ENCODE results near the gene HOXC13.

HOXC13 gene

DNA sequence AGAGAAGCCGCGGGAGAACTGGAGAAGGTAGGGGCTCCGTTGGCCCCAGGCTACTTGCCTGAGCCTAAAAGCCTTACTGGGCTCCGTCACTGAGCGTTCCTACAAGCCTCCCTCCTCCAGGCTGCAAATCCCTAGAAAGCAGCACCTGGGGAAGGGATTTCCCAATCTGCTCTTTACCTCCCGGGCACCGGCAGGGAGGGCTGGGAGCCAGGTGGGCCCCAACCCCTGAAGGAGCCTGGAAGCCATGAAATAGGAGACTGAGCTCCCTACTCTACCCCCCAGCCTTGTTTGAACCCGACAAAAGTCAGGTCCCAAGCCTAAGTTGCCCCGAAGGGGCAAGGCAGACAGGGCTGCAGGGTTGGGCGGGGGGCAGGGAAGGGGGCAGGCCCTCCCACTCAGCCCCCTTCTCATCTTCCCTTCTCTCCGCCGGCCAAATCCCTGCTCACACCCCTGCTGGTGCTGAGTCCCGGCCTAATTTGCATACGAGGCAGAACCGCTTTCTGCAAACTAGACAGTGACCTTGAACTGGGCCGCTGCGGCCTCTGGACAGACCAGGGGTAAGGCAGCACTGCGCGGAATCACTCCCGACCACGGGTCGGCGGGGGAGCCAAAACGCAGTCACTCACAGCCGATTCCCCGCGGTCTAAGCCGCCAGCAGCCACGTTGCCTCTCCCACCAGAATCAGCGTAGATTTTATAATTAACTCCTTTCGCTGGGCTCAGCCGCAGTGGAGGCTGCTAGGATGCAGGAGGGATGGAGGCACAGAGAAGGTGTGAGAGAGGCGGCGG lies 12.4 kb downstream of the HOXC13 start:
- no peaks in the 10 kb centered on the region for H3K9me3 ChIP-seq (ENCODE audit: control insufficient read depth, low read length)
- H3K36me3 ChIP-seq (ENCODE audit: control insufficient read depth, insufficient read depth, low read length) = no peaks in the 10 kb centered on the region
- peaks cover 10% of the 10 kb centered on the region for H3K4me1 ChIP-seq (ENCODE audit: control insufficient read depth, insufficient read depth, low read length, poor library complexity, severe bottlenecking)
- H3K4me3 ChIP-seq (ENCODE audit: extremely low read depth, insufficient read depth, low read length, poor library complexity, severe bottlenecking) = no peak overlapping the region
- H3K27ac ChIP-seq (ENCODE audit: low read depth, low read length, severe bottlenecking) = no peak overlapping the region
- 6 to 7% methylated on average over 19 to 23 of the region's 34 CpGs for WGBS, 2 experiments (ENCODE audit: insufficient coverage in 2 of 2)

DNA sequence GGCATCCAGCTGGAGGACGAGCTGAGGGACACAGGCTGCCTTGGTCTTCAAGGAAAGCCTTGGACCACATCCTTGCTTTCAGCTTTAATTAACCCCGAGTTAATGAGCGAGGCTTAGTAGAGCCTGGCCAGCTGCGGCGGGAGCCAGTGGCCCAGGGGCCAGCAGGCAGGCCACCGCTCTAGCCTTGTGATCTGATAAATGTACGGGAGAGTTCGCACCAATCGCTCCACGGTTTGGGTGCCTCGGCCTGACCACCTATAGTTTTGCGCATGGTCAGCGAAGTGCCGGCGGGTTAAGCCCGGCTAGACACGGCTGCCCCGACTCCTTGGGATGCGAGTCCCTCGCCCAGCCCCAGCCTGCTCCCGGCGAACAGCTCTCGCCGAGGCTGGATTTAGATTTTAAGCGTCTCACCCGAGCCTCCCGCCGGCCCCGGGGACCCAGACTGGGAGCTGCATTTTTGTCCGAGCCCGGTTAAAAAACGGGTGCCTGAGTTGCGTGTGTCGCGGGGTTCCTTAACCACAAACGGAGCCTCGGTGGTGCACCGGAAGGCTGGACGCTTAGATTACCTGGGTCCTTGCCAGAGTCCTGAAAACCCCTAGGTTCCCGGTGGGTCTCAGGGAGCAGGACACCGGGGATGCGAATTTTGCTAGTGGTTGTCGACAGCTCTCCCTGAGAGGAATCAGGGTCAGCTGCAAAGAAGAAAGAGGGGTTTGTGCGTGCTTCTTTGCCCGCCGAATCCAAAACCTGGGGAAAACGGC lies 13.1 kb downstream of the HOXC13 start:
- 9% methylated on average over 45 to 47 of the region's 47 CpGs for WGBS, 2 experiments (ENCODE audit: insufficient coverage in 2 of 2)
- no peaks in the 10 kb centered on the region for H3K9me3 ChIP-seq (ENCODE audit: control insufficient read depth, low read length)
- H3K4me1 ChIP-seq (ENCODE audit: control insufficient read depth, insufficient read depth, low read length, poor library complexity, severe bottlenecking) = peaks cover 10% of the 10 kb centered on the region

DNA sequence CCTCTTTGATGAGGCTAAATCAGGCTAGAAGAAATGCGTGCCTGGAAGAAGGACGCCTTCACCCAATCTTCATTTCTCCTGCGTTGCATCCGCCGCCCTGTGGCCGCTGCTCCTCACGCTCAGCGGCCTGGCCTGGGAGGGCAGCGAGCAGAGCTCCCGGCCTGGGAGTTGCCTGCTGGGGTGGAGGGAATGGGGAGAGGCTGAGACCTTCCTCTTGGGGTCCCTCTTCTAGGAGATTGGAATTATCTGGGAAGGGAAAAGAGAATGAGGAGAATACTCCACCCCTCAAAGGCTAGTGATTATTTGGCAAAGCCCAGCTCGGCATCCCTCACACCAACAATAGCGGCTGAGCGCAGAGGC lies 13.7 kb downstream of the HOXC13 start:
- Histone ChIP-seq H3K4me1 (ENCODE audit: control insufficient read depth, insufficient read depth, low read length, poor library complexity, severe bottlenecking) (peaks cover 10% of the 10 kb centered on the region), H3K36me3 (ENCODE audit: control insufficient read depth, insufficient read depth, low read length) (no peaks in the 10 kb centered on the region)
- 0 to 5% methylated on average over 6 of the region's 13 CpGs for WGBS, 2 experiments (ENCODE audit: insufficient coverage in 2 of 2)

More for the DNA sequence above, 13.1 kb downstream of the HOXC13 start:
- H3K4me3 ChIP-seq (ENCODE audit: extremely low read depth, insufficient read depth, low read length, poor library complexity, severe bottlenecking) = no peak overlapping the region
- H3K27ac ChIP-seq (ENCODE audit: low read depth, low read length, severe bottlenecking) = no peak overlapping the region
- H3K36me3 ChIP-seq (ENCODE audit: control insufficient read depth, insufficient read depth, low read length) = no peaks in the 10 kb centered on the region

DNA sequence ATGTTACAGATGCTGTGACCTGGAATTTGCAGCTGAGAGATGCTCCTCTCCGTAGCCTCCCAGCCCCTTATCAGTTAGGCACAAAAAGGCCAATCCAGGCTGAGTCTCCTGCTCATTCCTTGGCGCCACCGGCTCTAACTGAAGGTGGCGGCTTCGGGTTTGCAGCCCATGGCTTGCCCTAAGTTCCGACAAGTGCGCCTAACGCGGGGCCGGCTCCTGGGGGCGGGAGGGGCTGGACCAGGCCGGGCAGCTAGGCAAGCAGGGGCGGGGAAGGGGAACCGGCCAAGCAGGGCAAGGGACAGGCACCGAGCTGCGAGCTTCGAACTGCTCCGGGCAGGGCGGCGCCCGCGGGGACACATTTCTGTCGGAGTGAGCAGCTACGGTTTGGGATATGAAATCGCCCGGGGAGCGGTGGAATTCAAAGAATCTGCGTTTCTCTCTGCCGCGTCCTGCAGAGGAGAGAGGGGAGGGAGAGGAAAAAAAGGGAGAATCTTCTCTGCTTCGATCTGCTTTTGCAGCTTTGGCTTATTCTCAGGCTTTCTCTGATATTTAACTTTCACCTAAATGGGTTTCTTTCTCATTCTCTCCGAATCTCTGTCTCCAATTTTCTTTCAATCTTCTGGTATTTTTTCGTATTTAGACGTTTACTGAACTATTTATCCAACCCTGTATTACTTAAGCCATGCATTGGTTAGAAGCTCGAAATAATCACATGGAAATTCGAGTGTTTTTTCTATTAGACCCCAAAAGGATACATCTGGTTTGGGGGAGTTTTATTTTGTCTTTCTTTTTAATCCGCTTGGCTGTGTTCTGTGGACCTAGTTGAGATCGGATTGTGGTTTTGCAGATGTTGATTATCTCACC lies 14.5 kb downstream of the HOXC13 start:
- H3K9me3 ChIP-seq (ENCODE audit: control insufficient read depth, low read length) = no peaks in the 10 kb centered on the region
- H3K36me3 ChIP-seq (ENCODE audit: control insufficient read depth, insufficient read depth, low read length) = no peaks in the 10 kb centered on the region
- H3K4me3 ChIP-seq (ENCODE audit: extremely low read depth, insufficient read depth, low read length, poor library complexity, severe bottlenecking) = no peak overlapping the region
- H3K4me1 ChIP-seq (ENCODE audit: control insufficient read depth, insufficient read depth, low read length, poor library complexity, severe bottlenecking) = peaks cover 10% of the 10 kb centered on the region
- no peak overlapping the region for H3K27ac ChIP-seq (ENCODE audit: low read depth, low read length, severe bottlenecking)
- 1 to 3% methylated on average over 27 to 30 of the region's 38 CpGs for WGBS, 2 experiments (ENCODE audit: insufficient coverage in 2 of 2)

More for the DNA sequence above, 13.7 kb downstream of the HOXC13 start:
- no peaks in the 10 kb centered on the region for H3K9me3 ChIP-seq (ENCODE audit: control insufficient read depth, low read length)
- H3K27ac ChIP-seq (ENCODE audit: low read depth, low read length, severe bottlenecking) = no peak overlapping the region
- H3K4me3 ChIP-seq (ENCODE audit: extremely low read depth, insufficient read depth, low read length, poor library complexity, severe bottlenecking) = no peak overlapping the region

DNA sequence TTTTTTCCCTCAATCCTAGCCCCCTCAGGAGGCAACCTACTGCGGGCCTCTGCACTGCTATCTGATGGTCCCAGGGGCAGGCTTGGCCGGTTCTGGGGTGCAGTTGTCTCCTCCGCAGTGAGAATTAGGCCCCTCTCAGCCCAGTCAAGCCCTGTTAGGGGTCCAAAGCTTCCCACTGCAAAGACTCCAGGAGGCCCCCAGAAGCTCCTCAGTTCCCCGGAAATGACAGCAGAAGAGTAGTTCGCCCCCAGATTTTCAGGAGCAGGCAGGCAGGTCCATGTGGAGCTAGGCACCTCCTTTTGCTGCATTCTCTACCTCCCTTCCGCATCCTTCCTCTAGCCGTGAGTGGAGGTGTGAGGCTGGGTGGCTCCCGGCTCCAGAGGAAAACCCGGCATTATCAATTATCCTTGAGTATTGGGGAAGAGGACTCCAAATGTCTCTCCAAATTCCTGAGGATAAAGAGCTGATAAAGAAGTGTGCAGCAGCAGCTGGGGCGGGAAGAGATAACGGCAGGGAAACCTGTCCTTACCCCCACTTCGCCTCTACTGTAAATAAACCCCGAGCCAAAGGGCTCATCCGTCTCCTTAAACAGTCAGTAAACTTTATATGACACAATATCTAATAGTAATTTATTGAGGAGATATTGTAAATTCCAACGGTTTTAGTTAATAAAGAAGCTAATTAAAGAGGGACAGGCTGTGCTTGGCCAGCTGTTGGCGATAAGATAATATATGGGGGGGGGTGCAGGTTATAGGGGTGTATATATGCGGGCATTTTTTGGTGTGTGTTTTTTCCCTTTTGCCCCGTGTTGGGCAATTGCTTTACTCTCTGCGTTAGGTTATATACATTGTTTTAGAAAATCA lies 15.4 kb downstream of the HOXC13 start:
- Histone ChIP-seq H3K4me1 (ENCODE audit: control insufficient read depth, insufficient read depth, low read length, poor library complexity, severe bottlenecking) (peaks cover 10% of the 10 kb centered on the region), H3K9me3 (ENCODE audit: control insufficient read depth, low read length) (no peaks in the 10 kb centered on the region), H3K27ac (ENCODE audit: low read depth, low read length, severe bottlenecking) (no peak overlapping the region), H3K36me3 (ENCODE audit: control insufficient read depth, insufficient read depth, low read length) (no peaks in the 10 kb centered on the region), H3K4me3 (ENCODE audit: extremely low read depth, insufficient read depth, low read length, poor library complexity, severe bottlenecking) (no peak overlapping the region)
- 19 to 21% methylated on average over 7 to 8 of the region's 19 CpGs for WGBS, 2 experiments (ENCODE audit: insufficient coverage in 2 of 2)

DNA sequence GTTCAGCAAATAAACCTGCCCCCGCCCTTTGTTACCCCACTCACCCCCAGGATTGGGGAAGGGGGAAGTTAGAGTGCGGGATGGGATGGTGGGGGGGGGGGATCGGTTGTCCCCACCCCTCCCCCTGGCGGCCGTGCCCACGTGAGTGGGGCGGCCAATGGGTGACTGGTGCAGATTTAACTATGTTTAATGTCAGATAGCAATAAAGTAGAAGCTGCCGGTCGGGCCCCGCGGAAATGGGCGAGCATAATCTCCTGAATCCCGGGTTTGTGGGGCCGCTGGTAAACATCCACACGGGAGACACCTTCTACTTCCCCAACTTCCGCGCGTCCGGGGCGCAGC lies 16.0 kb downstream of the HOXC13 start, which contains the start of gene HOXC12:
HOXC12 (plus strand) TSS at position 210 of the 342 bp plus-strand sequence; CDS start at position 237, 27 bp downstream.
- Histone ChIP-seq H3K4me1 (ENCODE audit: control insufficient read depth, insufficient read depth, low read length, poor library complexity, severe bottlenecking) (peaks cover 10% of the 10 kb centered on the region), H3K4me3 (ENCODE audit: extremely low read depth, insufficient read depth, low read length, poor library complexity, severe bottlenecking) (no peak within 1 kb of the TSS), H3K27ac (ENCODE audit: low read depth, low read length, severe bottlenecking) (no peak within 1 kb of the TSS), H3K9me3 (ENCODE audit: control insufficient read depth, low read length) (no peaks in the 10 kb centered on the region), H3K36me3 (ENCODE audit: control insufficient read depth, insufficient read depth, low read length) (no peaks in the 10 kb centered on the region)
- 23 to 31% methylated on average over 13 of the region's 20 CpGs for WGBS, 2 experiments (ENCODE audit: insufficient coverage in 2 of 2)

DNA sequence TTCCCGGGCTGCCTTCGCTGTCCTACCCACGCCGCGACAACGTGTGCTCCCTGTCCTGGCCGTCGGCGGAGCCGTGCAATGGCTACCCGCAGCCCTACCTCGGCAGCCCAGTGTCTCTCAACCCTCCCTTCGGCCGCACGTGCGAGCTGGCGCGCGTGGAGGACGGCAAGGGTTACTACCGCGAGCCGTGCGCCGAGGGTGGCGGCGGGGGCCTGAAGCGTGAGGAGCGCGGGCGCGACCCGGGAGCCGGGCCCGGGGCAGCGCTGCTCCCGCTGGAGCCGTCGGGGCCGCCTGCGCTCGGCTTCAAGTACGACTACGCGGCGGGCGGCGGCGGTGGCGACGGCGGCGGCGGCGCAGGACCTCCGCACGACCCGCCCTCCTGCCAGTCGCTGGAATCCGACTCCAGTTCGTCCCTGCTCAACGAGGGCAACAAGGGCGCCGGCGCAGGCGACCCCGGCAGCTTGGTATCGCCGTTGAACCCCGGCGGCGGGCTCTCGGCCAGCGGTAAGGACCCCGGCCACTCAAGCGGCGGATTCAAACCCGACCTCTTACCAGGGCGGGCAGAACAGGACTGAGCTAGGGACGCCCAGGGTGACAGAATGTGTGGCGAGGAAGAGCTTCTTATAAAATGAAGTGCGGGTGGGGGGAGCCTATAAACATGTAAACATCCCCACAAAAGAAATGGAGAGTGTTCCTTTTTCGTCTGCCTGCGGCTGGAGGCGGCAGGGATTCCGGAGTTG lies 16.6 kb downstream of the HOXC13 start:
- Histone ChIP-seq H3K9me3 (ENCODE audit: control insufficient read depth, low read length) (no peaks in the 10 kb centered on the region), H3K4me3 (ENCODE audit: extremely low read depth, insufficient read depth, low read length, poor library complexity, severe bottlenecking) (no peak overlapping the region), H3K27ac (ENCODE audit: low read depth, low read length, severe bottlenecking) (no peak overlapping the region), H3K36me3 (ENCODE audit: control insufficient read depth, insufficient read depth, low read length) (no peaks in the 10 kb centered on the region), H3K4me1 (ENCODE audit: control insufficient read depth, insufficient read depth, low read length, poor library complexity, severe bottlenecking) (peaks cover 10% of the 10 kb centered on the region)
- WGBS, 2 experiments (ENCODE audit: insufficient coverage in 2 of 2) = 6 to 8% methylated on average over 56 to 60 of the region's 86 CpGs

DNA sequence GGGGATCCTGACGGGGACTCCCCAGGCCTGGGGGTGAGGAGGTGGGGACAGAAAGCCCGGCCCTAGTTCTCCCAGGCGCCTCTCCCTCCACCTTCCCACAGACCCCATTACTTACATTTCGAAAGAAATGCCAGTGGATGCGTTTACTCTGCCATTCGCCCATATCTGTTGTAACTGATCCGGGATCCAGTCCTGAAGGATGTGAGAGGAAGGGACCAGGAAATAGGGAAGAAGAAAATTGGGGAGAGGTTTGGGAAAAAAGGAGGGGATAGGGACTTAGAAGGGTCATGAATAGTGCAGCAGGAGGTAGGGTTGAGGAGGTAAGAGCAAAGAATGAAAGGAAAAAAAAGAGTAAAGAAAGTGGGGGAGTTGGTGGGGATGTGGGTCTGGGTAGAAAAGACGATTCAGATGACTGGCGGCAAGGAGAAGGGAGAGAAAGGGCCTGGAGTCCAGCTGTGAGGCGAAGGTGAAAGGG lies 17.2 kb downstream of the HOXC13 start:
- Histone ChIP-seq H3K4me3 (ENCODE audit: extremely low read depth, insufficient read depth, low read length, poor library complexity, severe bottlenecking) (no peak overlapping the region), H3K4me1 (ENCODE audit: control insufficient read depth, insufficient read depth, low read length, poor library complexity, severe bottlenecking) (peaks cover 10% of the 10 kb centered on the region), H3K36me3 (ENCODE audit: control insufficient read depth, insufficient read depth, low read length) (no peaks in the 10 kb centered on the region), H3K27ac (ENCODE audit: low read depth, low read length, severe bottlenecking) (no peak overlapping the region), H3K9me3 (ENCODE audit: control insufficient read depth, low read length) (no peaks in the 10 kb centered on the region)
- 12 to 28% methylated on average over 4 to 6 of the region's 10 CpGs for WGBS, 2 experiments (ENCODE audit: insufficient coverage in 2 of 2)

DNA sequence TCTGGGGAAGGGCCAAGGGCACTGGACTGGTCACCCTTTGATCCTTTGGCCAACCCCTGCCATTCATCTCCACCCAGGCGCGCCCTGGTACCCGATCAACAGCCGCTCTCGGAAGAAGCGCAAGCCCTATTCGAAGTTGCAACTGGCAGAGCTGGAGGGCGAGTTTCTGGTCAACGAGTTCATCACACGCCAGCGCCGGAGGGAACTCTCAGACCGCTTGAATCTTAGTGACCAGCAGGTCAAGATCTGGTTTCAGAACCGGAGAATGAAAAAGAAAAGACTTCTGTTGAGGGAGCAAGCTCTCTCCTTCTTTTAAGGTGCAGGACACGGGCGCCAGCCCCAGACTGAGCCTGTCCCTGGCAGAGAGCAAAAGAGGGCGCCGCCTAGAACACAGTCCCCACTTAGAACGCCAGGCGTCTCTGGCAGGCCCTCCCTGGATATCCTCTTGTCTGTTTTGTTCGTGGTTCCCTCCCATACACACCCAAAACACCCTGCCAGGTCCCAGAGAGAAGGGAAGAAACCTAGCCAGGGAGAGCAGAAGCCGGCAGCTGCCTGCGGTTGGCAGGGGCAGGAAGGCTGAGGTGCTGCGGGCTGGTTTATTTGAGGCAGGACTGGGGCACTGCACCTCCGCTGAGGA lies 17.7 kb downstream of the HOXC13 start:
- H3K9me3 ChIP-seq (ENCODE audit: control insufficient read depth, low read length) = no peaks in the 10 kb centered on the region
- 23 to 25% methylated on average over 18 to 21 of the region's 25 CpGs for WGBS, 2 experiments (ENCODE audit: insufficient coverage in 2 of 2)

More for the DNA sequence above, 17.7 kb downstream of the HOXC13 start:
- Histone ChIP-seq H3K36me3 (ENCODE audit: control insufficient read depth, insufficient read depth, low read length) (no peaks in the 10 kb centered on the region), H3K4me3 (ENCODE audit: extremely low read depth, insufficient read depth, low read length, poor library complexity, severe bottlenecking) (no peak overlapping the region), H3K27ac (ENCODE audit: low read depth, low read length, severe bottlenecking) (no peak overlapping the region), H3K4me1 (ENCODE audit: control insufficient read depth, insufficient read depth, low read length, poor library complexity, severe bottlenecking) (peaks cover 10% of the 10 kb centered on the region)

Data from mesodermal cell (in vitro differentiated cells).